ENCODE measurements around the gene FYN. TPM values are rescaled to one million over a fixed set of nuclear protein-coding genes. Genes with fewer than 3 reads are reported as not detected.

FYN gene
- polyA plus RNA-seq, 3 donors = 88.4 to 149 (median 114) TPM

GRCh38 chr6:111763381-111763780 lies 109.9 kb downstream of the FYN start:
- intact Hi-C loops (cut with micrococcal nuclease) = no loop called here
- Mint-ChIP-seq H3K4me1 (peaks cover 66% of the 10 kb centered on the region), H3K36me3 (peaks cover 42 to 68% of the 10 kb centered on the region in 2 donors), H3K27me3 (ENCODE audit: low read depth in 3 of 3) (peaks cover 0 to 4% (median 3%) of the 10 kb centered on the region in 3 donors), H3K9me3 (peaks cover 0 to 3% (median 0%) of the 10 kb centered on the region in 7 donors), H3K27ac (no peak overlapping the region), H3K4me3 (no peak overlapping the region)
- DNase-seq = no peak
- Histone ChIP-seq H3K4me3 (replicated peaks in 1 of 3; ENCODE audit: low read depth in 2 of 3, low read length in 3 of 3) (no peak overlapping the region), H3K36me3 (replicated peaks in 1 of 2; ENCODE audit: control insufficient read depth in 1 of 2, insufficient read depth in 2 of 2, low read length in 2 of 2) (peaks cover 0 to 39% of the 10 kb centered on the region in 2 donors), H3K27ac (ENCODE audit: low read depth in 1 of 2, low read length in 2 of 2) (peak overlapping the region in 1 of 2 donors; percentile 48), H2AFZ (ENCODE audit: insufficient read depth, low read depth, low read length, poor library complexity, severe bottlenecking) (no peak overlapping the region), H3K9me3 (replicated peaks in 1 of 2; ENCODE audit: control insufficient read depth in 1 of 2, insufficient read depth in 1 of 2, low read length in 2 of 2) (no peaks in the 10 kb centered on the region), H3K4me1 (ENCODE audit: control insufficient read depth in 1 of 2, insufficient read depth in 2 of 2, low read length in 2 of 2) (peaks cover 23 to 29% of the 10 kb centered on the region in 2 donors), H4K20me1 (ENCODE audit: insufficient read depth, low read length) (peaks cover 100% of the 10 kb centered on the region), H3K9ac (ENCODE audit: insufficient read depth, low read length, poor library complexity, severe bottlenecking) (no peak overlapping the region), H3K27me3 (ENCODE audit: control insufficient read depth in 2 of 2, insufficient read depth in 2 of 2, low read length in 2 of 2) (no peaks in the 10 kb centered on the region), H3K4me2 (replicated peaks; ENCODE audit: extremely low read depth, low read length, poor library complexity, severe bottlenecking) (no peak overlapping the region), H3K79me2 (ENCODE audit: insufficient read depth, low read length) (peaks cover 46% of the 10 kb centered on the region)
- TF ChIP-seq CTCF (IDR thresholded peaks at IDR 0.05) = no peak
- no CpG with 5 or more reads among the region's 2 CpGs for WGBS (ENCODE audit: insufficient coverage)

GRCh38 chr6:111761783-111762312 lies 111.4 kb downstream of the FYN start:
- Histone ChIP-seq H3K36me3 (replicated peaks in 1 of 2; ENCODE audit: control insufficient read depth in 1 of 2, insufficient read depth in 2 of 2, low read length in 2 of 2) (peaks cover 0 to 40% of the 10 kb centered on the region in 2 donors), H3K4me2 (replicated peaks; ENCODE audit: extremely low read depth, low read length, poor library complexity, severe bottlenecking) (no peak overlapping the region), H3K27ac (ENCODE audit: low read depth in 1 of 2, low read length in 2 of 2) (peak overlapping the region in 1 of 2 donors; percentile 48), H3K9me3 (replicated peaks in 1 of 2; ENCODE audit: control insufficient read depth in 1 of 2, insufficient read depth in 1 of 2, low read length in 2 of 2) (no peaks in the 10 kb centered on the region), H3K79me2 (ENCODE audit: insufficient read depth, low read length) (peaks cover 47% of the 10 kb centered on the region), H2AFZ (ENCODE audit: insufficient read depth, low read depth, low read length, poor library complexity, severe bottlenecking) (no peak overlapping the region), H3K9ac (ENCODE audit: insufficient read depth, low read length, poor library complexity, severe bottlenecking) (no peak overlapping the region), H3K4me1 (ENCODE audit: control insufficient read depth in 1 of 2, insufficient read depth in 2 of 2, low read length in 2 of 2) (peaks cover 23 to 29% of the 10 kb centered on the region in 2 donors), H4K20me1 (ENCODE audit: insufficient read depth, low read length) (peaks cover 100% of the 10 kb centered on the region), H3K4me3 (replicated peaks in 1 of 3; ENCODE audit: low read depth in 2 of 3, low read length in 3 of 3) (no peak overlapping the region), H3K27me3 (ENCODE audit: control insufficient read depth in 2 of 2, insufficient read depth in 2 of 2, low read length in 2 of 2) (no peaks in the 10 kb centered on the region)
- TF ChIP-seq CTCF (IDR thresholded peaks at IDR 0.05) = no peak
- Mint-ChIP-seq H3K9me3 (peaks cover 0 to 3% (median 0%) of the 10 kb centered on the region in 7 donors), H3K36me3 (peaks cover 41 to 57% of the 10 kb centered on the region in 2 donors), H3K4me1 (peaks cover 60% of the 10 kb centered on the region), H3K27ac (peak overlapping the region in 3 of 7 donors; percentile 16 to 69 (median 64)), H3K4me3 (no peak overlapping the region), H3K27me3 (ENCODE audit: low read depth in 3 of 3) (peaks cover 0 to 3% (median 2%) of the 10 kb centered on the region in 3 donors)
- intact Hi-C loops (cut with micrococcal nuclease) = no loop called here
- DNase-seq = peak in 2 of 3 donors; percentile 14 to 21
- 16% methylated on average over 5 of the region's 7 CpGs for WGBS (ENCODE audit: insufficient coverage)

Data from CD14-positive monocyte (primary cell).